ENCODE measurements around the gene DLG5.
A peak's percentile ranks its signal among the peaks of the same experiment; 100 is the strongest.

The DLG5 gene

DNA sequence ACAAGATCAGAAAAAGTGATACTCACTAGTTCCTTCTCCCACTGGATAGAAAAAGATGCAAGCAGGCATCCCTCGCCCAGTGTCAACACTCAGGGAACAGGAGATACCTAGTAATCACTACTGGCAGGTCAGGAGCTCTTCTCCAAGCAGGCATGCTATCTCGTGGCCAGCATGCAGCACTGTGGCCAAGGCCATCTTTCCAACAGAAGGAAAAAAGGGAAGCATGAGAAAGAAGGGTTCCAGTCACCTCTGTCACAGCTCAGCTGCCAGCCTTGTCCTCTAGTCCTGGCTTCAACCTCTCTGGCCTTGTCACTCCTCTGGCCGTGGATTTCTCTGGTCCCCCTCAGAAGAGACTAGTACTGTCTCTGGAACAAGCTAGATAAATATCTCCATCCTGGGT is 45.3 kb downstream of the DLG5 start:
- Histone ChIP-seq H3K4me3 (ENCODE audit: low read depth, low read length) (no peak overlapping the region), H3K36me3 (ENCODE audit: control insufficient read depth, insufficient read depth, low read length) (no peaks in the 10 kb centered on the region), H3K4me1 (ENCODE audit: control insufficient read depth, insufficient read depth, low read length) (peaks cover 13% of the 10 kb centered on the region), H3K9me3 (ENCODE audit: control insufficient read depth, insufficient read depth, low read length) (no peaks in the 10 kb centered on the region), H3K9ac (ENCODE audit: low read depth, low read length) (no peak overlapping the region), H3K27me3 (ENCODE audit: control insufficient read depth, insufficient read depth, low read length) (no peaks in the 10 kb centered on the region)

DNA sequence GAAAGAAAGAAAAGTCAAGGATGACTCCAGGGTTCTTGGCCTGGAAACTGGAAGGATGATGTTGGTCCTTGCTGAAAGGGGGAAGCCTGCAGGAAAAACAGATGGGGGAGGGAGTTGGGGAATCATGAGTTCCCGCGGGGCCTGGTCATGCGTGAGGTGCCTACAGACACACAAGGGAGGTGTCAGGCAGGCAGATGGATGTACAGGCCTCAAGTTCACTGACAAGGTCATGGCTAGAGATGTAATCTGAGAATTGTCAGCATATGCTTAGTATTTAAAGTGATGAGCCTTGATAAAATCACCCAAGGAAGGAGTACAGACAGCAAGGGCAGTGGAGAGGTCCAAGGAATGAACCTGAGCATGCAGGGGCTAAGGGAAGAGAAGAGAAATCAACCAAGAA is 46.8 kb downstream of the DLG5 start:
- Histone ChIP-seq H3K9ac (ENCODE audit: low read depth, low read length) (no peak overlapping the region), H3K9me3 (ENCODE audit: control insufficient read depth, insufficient read depth, low read length) (no peaks in the 10 kb centered on the region), H3K27me3 (ENCODE audit: control insufficient read depth, insufficient read depth, low read length) (no peaks in the 10 kb centered on the region), H3K4me3 (ENCODE audit: low read depth, low read length) (no peak overlapping the region), H3K36me3 (ENCODE audit: control insufficient read depth, insufficient read depth, low read length) (no peaks in the 10 kb centered on the region), H3K4me1 (ENCODE audit: control insufficient read depth, insufficient read depth, low read length) (peaks cover 13% of the 10 kb centered on the region)

DNA sequence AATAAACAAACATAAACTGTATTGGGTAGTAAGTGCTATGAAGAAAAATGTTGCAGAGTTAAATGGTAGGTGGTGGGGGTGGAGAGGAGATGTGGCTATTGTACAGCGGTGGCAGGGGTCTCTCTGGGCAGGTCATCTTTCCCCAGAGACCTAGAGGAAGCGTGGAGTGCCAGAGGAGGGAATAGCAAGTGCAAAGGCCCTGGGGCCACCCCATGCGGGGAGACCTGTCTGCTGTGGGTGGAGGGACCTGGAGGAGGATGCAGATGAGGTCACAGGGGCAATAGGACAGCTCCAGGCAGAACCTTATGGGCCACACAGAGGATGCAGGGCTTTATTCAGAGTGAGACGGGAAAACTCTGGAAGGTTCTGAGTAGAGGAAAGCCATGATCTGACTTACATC is 47.5 kb downstream of the DLG5 start:
- Histone ChIP-seq H3K9me3 (ENCODE audit: control insufficient read depth, insufficient read depth, low read length) (no peaks in the 10 kb centered on the region), H3K4me3 (ENCODE audit: low read depth, low read length) (no peak overlapping the region), H3K4me1 (ENCODE audit: control insufficient read depth, insufficient read depth, low read length) (peaks cover 13% of the 10 kb centered on the region), H3K9ac (ENCODE audit: low read depth, low read length) (no peak overlapping the region), H3K36me3 (ENCODE audit: control insufficient read depth, insufficient read depth, low read length) (no peaks in the 10 kb centered on the region), H3K27me3 (ENCODE audit: control insufficient read depth, insufficient read depth, low read length) (no peaks in the 10 kb centered on the region)

DNA sequence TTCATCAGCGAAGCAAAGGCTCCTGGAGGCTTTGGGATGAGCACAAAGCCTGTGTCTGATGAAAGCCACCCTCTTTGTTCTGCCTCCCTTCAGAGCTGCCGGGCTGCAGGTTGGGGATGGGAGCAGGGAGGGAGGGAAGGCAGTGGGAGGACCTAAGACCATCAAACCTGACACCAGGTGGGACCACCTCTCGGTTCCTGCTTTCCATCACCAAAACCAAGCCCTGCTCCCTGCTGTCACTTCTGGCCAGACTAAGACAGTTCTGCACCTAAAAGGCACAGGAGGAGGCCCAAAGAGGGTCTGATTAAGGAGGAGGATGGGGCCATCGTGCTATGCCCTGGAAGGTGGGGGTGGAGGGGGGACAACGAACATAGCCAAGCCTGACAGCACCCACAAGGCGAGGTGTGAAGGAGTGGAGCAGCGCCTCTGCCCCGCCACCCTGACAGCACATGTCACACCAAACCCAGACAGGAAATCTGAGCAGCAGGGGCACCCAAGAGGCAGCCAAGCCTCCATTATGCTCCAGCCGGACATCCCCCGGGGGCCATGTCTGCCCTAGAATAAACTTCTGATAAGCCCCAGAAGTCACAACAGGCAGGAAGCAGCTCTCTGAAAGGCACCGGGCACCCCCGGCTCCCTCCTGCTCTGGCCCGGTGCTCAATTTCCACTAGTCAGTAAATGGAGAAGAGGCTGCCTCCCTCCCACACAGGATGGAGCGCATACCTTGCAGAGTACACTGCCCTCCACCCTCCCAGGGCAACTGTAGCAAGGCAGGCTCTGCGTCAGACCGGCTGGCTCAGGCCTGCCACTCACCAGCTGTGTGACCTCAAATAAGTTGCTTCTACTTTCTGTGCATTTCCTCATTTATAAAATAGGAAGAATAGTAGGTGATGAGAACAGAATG is 48.9 kb downstream of the DLG5 start:
- H3K9ac ChIP-seq (ENCODE audit: low read depth, low read length) = no peak overlapping the region
- H3K27me3 ChIP-seq (ENCODE audit: control insufficient read depth, insufficient read depth, low read length) = no peaks in the 10 kb centered on the region
- H3K4me3 ChIP-seq (ENCODE audit: low read depth, low read length) = peak overlapping the region; percentile 5

DNA sequence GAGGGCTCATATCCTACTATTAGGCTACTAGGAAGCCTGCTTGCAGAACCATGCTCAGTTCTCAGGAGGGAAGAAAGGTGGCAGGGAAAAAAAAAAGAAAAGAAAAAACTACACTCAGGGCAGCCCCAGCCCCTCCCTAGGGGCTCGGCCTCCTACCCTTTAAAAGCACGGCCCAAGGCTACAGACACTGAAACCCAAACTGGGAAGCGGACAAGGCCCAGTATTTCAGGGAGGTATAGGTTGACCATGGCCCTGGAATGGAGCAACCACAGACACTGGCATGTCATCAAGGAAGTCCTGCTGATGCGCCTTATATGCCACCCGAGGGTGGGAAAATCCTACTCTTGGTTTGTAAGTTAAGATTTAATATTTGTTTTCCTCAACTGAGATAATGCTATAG is 50.8 kb downstream of the DLG5 start:
- Histone ChIP-seq H3K9me3 (ENCODE audit: control insufficient read depth, insufficient read depth, low read length) (no peaks in the 10 kb centered on the region), H3K9ac (ENCODE audit: low read depth, low read length) (no peak overlapping the region), H3K4me1 (ENCODE audit: control insufficient read depth, insufficient read depth, low read length) (peaks cover 9% of the 10 kb centered on the region), H3K27me3 (ENCODE audit: control insufficient read depth, insufficient read depth, low read length) (no peaks in the 10 kb centered on the region), H3K36me3 (ENCODE audit: control insufficient read depth, insufficient read depth, low read length) (peaks cover 4% of the 10 kb centered on the region), H3K4me3 (ENCODE audit: low read depth, low read length) (no peak overlapping the region)

More for the DNA sequence above, 48.9 kb downstream of the DLG5 start:
- Histone ChIP-seq H3K9me3 (ENCODE audit: control insufficient read depth, insufficient read depth, low read length) (no peaks in the 10 kb centered on the region), H3K4me1 (ENCODE audit: control insufficient read depth, insufficient read depth, low read length) (peaks cover 9% of the 10 kb centered on the region), H3K36me3 (ENCODE audit: control insufficient read depth, insufficient read depth, low read length) (peaks cover 4% of the 10 kb centered on the region)

DNA sequence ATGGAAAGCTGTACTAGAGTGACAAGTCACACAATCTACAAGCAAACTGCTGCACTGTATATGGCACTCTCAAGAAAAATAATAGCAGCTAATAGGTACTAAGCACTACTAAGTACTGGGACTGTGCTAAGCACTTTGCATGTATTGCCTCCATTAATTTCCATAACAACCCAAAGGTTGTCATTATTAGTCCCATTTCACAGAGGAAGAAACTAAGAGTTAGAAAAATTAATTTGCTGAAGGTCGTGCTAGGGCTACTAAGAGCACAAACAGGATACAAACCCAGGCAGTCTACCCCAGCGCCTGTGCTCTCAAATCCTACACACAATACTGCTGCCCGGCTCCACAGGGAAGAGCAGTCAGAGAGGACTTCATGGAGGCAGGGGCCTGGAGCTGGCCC is 51.7 kb downstream of the DLG5 start:
- no peaks in the 10 kb centered on the region for H3K27me3 ChIP-seq (ENCODE audit: control insufficient read depth, insufficient read depth, low read length)
- H3K9me3 ChIP-seq (ENCODE audit: control insufficient read depth, insufficient read depth, low read length) = no peaks in the 10 kb centered on the region
- H3K36me3 ChIP-seq (ENCODE audit: control insufficient read depth, insufficient read depth, low read length) = peaks cover 4% of the 10 kb centered on the region
- H3K4me1 ChIP-seq (ENCODE audit: control insufficient read depth, insufficient read depth, low read length) = peaks cover 9% of the 10 kb centered on the region
- no peak overlapping the region for H3K9ac ChIP-seq (ENCODE audit: low read depth, low read length)
- H3K4me3 ChIP-seq (ENCODE audit: low read depth, low read length) = no peak overlapping the region

DNA sequence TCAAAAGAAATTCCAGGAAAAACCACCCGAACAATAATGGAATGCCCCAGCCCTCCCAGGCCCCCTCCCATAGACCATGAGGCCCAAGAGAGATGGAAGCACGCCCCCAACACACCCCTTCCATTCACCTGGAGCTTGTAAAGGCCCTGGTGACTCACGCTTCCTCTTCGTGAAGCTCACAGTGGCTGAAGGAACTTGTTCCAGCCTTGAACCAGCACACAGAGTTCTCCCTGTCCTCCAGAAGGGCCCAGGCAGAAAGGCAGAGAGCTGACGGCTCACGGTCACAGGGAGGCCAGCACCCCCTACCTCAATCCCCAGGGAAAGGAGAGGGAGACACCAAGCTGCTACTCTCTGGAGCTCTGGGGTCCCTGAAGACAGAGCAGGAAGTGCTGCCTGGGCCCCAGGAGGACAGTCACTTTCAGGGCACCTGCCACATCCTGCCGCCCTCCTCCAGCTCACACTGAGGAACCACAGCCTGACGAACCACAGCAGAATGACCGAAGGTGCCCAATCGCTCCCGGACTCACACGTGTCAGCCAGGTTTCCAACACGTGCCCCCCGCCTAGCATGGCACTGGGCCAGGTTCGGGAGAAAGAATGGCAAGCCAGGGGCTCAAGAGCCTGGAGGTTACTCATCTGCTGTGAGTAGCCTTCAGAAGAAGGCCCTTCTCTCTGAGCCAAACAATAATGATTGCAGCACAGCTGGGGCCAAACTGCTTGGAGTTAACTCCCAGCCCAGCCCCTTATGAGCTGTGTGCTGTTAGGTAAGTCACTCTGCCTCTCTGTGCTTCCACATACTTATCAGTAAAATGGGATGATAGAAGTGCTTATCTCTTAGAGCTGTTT is 52.8 kb downstream of the DLG5 start:
- peaks cover 7% of the 10 kb centered on the region for H3K4me1 ChIP-seq (ENCODE audit: control insufficient read depth, insufficient read depth, low read length)
- H3K4me3 ChIP-seq (ENCODE audit: low read depth, low read length) = no peak overlapping the region
- H3K36me3 ChIP-seq (ENCODE audit: control insufficient read depth, insufficient read depth, low read length) = peaks cover 6% of the 10 kb centered on the region
- H3K9me3 ChIP-seq (ENCODE audit: control insufficient read depth, insufficient read depth, low read length) = no peaks in the 10 kb centered on the region
- H3K27me3 ChIP-seq (ENCODE audit: control insufficient read depth, insufficient read depth, low read length) = no peaks in the 10 kb centered on the region
- no peak overlapping the region for H3K9ac ChIP-seq (ENCODE audit: low read depth, low read length)

DNA sequence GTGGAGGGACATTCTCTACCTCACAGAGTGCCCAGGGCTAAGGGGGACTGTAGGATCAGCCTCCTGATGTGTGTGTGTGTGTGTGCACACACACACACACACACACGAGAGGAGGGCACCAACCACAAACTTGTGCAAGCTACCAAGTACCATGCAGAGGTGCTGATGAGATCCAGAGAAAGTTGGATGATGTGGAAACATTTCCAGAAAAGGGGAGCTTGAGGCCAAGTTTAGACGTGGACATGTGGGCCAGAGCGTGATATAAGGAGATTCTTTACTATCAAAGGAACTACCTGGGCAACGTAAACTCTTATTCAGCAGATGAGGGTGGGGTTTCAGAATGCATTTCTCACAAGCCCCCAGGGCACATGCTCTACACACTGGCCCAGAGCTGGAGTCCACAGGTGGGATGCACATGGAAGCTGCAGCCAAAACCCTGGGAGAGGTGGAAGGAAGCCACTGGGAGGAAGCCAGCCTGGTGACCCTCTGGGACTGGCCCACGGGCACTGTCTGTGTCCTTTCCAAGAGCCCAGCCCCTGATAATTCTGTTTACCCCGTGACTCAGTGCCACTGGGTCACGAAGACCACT is 53.5 kb downstream of the DLG5 start:
- Histone ChIP-seq H3K27me3 (ENCODE audit: control insufficient read depth, insufficient read depth, low read length) (no peaks in the 10 kb centered on the region), H3K4me1 (ENCODE audit: control insufficient read depth, insufficient read depth, low read length) (peaks cover under 1% of the 10 kb centered on the region), H3K9me3 (ENCODE audit: control insufficient read depth, insufficient read depth, low read length) (no peaks in the 10 kb centered on the region), H3K4me3 (ENCODE audit: low read depth, low read length) (no peak overlapping the region), H3K9ac (ENCODE audit: low read depth, low read length) (no peak overlapping the region), H3K36me3 (ENCODE audit: control insufficient read depth, insufficient read depth, low read length) (peaks cover 7% of the 10 kb centered on the region)

DNA sequence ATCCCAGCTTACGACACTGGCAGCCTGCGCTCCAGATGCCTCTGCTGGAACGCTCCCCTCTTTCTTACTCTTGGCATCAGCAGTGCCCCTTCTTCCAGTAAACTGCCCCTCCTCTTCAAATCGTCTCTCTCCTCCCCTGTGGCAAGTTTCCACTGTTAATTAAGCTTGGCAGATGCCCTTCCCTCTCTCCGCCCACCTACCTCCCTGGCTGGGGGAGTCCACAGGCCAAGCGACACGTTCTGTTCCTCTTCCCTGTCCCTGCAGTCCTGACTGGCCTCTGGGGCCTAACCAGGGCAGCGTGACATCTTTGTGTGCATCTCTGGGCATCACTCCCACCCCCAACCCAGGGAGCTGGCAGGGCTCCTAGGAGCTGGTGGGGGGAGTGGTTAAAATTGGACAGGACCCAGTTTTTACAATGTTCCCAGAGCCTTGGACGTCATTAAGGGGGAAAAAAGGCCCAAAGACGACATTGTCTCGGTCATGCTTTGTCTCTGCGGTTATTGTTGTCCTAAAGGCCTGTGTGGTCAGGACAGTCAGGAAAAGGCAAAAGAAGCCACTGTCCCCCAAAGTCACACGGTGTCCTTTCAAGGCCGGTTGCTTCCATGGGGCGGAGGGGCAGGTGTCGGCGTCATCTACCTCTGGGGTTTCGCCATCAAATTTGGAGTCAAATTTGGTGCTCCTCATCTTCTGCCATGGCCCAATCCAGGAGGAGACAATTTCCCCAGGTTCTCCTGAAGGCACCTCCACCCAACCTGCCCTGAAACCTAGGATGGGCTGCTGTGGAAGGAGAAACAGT is 54.2 kb downstream of the DLG5 start:
- Histone ChIP-seq H3K4me3 (ENCODE audit: low read depth, low read length) (no peak overlapping the region), H3K27me3 (ENCODE audit: control insufficient read depth, insufficient read depth, low read length) (no peaks in the 10 kb centered on the region), H3K36me3 (ENCODE audit: control insufficient read depth, insufficient read depth, low read length) (peaks cover 7% of the 10 kb centered on the region), H3K9ac (ENCODE audit: low read depth, low read length) (no peak overlapping the region), H3K4me1 (ENCODE audit: control insufficient read depth, insufficient read depth, low read length) (peaks cover 4% of the 10 kb centered on the region), H3K9me3 (ENCODE audit: control insufficient read depth, insufficient read depth, low read length) (no peaks in the 10 kb centered on the region)

DNA sequence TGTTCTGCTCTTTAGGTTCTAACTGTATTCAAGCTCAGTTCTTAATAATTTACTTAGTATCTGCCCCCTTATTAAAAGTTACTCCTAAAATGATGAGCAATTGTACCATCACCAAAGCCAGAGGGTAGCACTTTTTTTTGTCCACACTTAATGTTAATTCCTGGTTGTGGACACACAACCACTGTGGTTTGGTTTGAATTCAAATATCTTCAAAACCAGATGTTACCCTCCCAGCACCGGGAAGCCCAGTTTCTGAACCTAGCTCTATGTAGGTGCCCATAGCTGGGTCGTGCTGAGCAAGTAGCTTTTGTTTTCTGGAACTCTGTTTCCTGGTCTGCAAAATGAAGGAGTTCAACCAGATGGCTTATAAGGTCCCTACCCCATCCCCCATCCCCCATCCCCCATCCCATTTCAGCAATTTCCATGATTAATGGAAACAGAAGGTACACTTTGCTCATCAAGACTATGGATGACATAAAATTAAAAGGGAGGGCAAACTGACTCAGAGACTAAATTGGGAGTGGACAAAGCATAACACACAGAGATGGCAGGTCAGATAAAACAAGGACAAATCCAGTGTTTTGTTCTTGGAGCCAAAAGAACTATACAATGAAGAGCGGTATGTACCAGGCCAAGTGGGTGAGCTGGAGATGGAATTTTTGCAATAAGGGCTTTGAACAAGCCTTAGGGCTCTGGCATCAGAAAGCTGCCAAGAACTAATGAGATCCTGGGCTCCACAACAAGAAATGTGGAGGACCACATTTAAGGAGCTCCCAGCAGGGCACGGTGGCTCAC is 56.7 kb downstream of the DLG5 start:
- Histone ChIP-seq H3K27me3 (ENCODE audit: control insufficient read depth, insufficient read depth, low read length) (no peaks in the 10 kb centered on the region), H3K4me3 (ENCODE audit: low read depth, low read length) (no peak overlapping the region), H3K36me3 (ENCODE audit: control insufficient read depth, insufficient read depth, low read length) (peaks cover 11% of the 10 kb centered on the region), H3K4me1 (ENCODE audit: control insufficient read depth, insufficient read depth, low read length) (peaks cover 10% of the 10 kb centered on the region), H3K9me3 (ENCODE audit: control insufficient read depth, insufficient read depth, low read length) (no peaks in the 10 kb centered on the region), H3K9ac (ENCODE audit: low read depth, low read length) (no peak overlapping the region)
